Lung microvascular endothelial cell (primary cell): ENCODE measurements around the gene MBD3L5. TPM values are rescaled to one million over a fixed set of nuclear protein-coding genes. Genes with fewer than 3 reads are reported as not detected.
"Not testable (repeated sequence)": the region's sequence is repeated elsewhere in the genome, so short reads cannot be mapped to it uniquely, and the experiment has no call there.

Experiments
- DNase-seq, 2 donors: peaks; one replicate each; pipeline versions ENCODE4 v3.0.0 to v3.0.0-alpha.2; 2010; ENCODE audit warnings: low read depth in 2 of 2
- total RNA-seq: library from RNA; depleted of rRNA; stranded (reverse); fragments of >200 nt; gene quantifications from 2 replicates; pipeline ENCODE4 v1.2.1, GENCODE V29; 2014

The MBD3L5 gene
- total RNA-seq, 1 donor from 2014 or later, result not detected

DNA sequence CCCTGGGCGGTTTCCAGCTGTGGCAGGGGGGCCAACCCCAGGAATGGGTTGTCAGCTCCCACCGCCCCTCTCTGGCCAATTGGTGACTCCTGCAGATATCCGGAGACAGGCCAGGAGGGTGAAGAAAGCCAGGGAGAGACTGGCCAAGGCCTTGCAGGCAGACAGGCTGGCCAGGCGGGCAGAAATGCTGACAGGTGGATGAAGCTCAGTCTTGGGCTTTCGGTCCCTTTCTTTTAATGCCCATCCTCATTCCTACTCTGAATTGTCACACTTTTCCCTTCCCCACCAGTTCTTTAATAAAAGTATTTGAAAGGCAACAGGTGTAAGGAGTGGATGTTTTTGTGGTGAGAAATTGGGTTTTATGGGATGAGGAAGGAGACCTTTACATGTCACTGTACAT lies 21.0 kb downstream of the MBD3L5 start:
- not testable (repeated sequence) for DNase-seq

DNA sequence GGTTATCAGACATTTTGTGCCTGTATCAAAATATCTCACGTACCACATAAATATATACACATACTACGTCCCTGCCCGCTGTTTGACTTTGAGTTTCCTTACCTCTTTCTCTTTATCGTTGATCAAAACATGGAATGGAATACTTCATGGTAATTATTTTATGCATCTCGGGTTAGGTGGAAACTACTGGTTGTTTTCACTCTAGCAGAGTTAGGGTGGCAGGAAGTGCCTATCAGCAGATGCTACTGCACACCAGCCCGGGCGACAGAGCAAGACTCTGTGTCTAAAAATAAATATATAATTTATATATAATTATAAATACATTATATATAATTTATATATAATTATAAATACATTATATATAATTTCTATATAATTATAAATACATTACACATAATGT lies 22.5 kb downstream of the MBD3L5 start:
- not testable (repeated sequence) for DNase-seq

DNA sequence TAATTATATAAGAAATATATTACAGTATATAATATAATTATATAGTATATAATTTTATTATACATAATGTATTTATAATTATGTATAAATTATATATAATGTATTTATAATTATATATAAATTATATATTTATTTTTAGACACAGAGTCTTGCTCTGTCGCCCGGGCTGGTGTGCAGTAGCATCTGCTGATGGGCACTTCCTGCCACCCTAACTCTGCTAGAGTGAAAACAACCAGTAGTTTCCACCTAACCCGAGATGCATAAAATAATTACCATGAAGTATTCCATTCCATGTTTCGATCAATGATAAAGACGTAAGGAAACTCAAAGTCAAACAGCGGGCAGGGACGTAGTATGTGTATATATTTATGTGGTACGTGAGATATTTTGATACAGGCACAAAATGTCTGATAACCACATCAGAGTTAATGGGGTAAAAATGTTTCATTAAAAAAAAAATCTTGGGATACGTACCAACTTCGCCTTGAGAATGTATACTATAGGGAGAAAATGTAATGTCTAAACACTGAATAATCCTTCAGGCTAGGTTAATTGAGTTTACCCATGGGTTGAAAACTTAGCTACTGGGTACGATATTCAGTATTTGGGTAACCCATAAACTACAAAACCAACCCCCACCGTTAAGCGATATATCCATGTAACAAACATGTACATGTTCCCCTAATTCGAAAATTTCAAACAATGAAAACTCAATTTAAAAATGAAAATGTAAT lies 24.4 kb downstream of the MBD3L5 start:
- not testable (repeated sequence) for DNase-seq

DNA sequence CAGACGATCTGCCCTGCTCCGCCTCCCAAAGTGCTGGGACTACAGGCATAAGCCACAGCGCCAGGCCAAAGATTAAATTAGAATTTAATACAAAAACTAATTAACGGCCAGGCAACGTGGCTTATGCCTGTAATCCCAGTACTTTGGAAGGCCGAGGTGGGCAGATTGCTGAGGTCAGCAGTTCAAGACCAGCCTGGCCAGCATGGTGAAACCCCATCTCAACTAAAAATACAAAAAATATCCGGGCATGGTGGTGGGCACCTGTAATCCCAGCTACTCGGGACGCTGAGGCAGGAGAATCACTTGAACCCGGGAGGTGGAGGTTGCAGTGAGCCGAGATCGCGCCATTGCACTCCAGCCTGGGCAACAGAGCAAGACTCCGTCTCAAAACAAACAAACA lies 25.3 kb downstream of the MBD3L5 start:
- DNase-seq, result not testable (repeated sequence)

DNA sequence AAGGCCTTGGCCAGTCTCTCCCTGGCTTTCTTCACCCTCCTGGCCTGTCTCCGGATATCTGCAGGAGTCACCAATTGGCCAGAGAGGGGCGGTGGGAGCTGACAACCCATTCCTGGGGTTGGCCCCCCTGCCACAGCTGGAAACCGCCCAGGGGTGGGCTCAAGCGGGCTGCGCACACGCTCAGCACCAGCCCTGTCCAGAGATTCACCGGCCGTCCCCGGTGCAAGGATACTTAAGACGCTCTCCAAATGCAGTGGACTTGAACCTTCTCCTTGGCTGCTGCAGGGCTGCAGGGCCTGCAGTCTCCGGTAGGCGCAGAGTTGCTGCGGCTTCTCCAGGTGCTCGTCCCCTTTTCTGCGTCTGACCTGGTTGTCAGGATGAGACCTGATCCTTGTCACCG lies 26.0 kb downstream of the MBD3L5 start:
- not testable (repeated sequence) for DNase-seq

DNA sequence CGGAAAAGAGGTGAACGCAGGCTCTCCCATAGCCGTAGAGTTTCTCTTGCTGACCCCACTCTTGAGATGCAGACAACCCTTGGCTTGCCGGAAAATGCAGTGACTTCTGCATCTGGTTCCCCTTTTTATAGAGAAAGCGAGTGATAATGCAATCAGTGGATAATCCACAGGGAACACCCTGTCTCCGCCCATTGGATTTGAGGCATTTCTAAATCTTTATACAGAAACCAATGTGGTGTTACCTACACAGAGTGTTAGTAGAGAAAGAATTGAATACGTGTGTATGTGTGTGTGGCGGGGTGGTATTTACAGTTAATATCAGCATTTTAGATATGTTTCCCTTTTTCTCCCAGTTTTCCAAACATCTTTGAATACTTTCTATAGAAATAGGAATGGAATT lies 28.2 kb downstream of the MBD3L5 start, which contains the start of gene MBD3L3:
Gene MBD3L3 (minus strand): TSS at position 101 of the 400 bp plus-strand sequence. CDS start 71 bp downstream, at position 30.
- not testable (repeated sequence) for DNase-seq

DNA sequence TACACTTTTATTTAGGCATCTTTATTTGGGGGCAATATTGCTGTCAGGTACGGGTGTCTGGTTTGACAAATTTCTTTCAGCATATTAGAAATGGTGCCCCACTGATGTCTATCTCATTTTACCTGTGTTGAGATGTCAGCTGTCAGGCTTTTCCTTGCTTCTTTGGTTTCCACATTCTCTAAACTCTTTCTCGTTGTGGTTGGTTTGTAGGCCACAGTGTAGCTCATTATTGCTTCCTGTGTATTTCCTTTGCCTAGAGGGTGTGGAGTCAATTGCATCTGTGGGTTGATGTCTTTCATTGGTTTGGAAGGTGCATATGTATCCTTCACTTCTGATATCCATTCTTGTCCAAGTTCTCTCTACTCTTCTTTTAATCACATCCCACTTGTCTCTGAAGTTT lies 29.6 kb downstream of the MBD3L5 start:
- not testable (repeated sequence) for DNase-seq

DNA sequence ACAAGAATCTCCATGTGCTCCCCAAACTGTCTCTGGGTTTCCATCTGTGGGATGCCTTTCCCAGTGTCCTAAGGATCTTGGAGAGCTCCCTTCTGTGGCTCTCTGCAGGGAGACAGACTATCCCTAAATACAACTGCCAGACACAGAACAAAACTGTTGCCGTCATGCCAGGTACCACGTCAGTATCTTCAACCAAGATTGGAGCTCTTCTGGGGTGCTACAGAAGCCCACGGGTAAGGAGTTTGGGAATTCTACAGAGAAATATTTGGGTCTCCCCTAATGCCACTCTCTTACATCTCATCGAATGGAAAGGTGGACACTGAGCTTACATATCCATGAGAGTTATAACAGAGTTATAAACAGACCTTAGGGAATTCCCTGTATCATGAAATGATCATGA lies 33.0 kb downstream of the MBD3L5 start:
- no peak for DNase-seq

DNA sequence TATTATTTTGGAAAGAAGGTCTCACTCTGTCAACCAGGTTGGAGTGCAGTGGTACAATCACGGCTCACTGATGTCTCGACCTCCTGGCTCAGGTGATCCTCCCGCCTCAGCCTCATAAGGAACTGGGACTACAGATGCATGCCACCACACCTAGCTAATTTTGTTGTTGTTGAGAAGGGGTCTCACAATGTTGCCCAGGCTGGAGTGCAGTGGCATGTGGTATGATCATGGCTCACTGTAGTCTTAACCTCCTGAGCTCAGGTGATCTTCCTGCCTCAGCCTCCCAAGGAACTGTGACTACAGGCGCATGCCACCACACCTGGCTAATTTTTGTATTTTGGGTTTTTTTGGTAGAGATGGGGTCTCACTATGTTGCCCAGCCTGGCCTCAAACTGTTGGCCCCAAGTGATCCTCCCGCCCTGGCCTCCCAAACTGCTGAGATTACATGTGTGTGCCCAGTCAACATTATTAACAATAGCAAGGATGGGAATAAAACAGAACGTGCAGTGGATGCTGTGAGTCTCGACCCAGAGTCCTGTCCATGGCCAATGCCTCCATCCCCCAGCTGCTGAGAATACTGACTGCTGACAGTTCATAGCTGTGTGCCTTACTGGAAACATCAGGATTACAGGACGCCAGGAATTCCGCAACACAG lies 33.5 kb downstream of the MBD3L5 start:
- no peak for DNase-seq

DNA sequence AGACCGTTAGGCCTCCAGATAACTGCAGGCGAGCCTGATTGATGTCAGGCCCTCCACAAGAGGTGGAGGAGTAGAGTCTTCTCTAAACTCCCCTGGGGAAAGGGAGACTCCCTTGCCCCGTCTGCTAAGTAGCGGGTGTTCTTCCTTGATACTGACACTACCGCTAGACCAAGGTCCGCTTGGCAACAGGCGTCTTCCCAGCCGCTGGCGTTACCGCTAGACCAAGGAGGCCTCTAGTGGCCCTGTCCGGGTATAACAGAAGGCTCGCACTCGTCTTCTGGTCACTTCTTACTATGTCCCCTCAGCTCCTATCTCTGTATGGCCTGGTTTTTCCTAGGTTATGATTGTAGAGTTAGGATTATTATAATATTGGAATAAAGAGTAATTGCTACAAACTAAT lies 36.7 kb downstream of the MBD3L5 start:
- peak; percentile 20 to 53 for DNase-seq

DNA sequence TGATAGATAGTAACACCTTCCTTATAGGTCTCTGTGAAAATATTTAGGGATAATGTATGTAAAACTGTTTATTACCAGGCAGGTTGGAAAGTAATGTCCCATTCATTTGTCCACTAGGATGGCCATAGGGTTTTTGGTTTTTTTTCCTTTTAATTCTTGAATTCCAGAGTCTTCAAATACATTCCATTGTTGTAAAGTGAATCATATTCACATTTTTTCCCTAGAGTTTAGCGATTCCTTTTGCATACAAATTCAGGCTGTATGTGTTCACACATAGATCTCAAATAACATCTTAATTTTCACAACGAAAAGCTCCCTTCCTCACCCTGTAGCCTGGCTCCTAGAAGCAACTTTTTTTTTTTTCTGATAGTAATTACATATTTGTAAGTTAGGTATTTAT lies 37.3 kb downstream of the MBD3L5 start:
- no peak for DNase-seq

DNA sequence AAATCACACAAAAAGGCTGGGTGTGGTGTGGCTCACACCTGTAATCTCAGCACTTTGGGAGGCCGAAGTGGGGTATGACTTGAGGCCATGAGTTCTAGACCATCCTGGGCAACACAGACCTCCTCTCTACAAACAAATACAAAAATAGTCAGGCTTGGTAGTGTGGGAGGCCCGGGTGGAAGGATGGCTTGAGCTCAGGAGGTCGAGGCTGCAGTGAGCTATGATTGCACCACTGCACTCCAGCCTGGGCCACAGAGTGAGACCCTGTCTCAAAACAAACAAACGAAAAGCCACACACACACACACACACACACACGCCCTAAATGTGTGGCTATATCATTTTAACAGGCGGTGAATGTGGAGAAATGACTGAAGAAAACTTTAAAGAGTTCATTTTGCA lies 38.2 kb downstream of the MBD3L5 start:
- DNase-seq, result no peak

DNA sequence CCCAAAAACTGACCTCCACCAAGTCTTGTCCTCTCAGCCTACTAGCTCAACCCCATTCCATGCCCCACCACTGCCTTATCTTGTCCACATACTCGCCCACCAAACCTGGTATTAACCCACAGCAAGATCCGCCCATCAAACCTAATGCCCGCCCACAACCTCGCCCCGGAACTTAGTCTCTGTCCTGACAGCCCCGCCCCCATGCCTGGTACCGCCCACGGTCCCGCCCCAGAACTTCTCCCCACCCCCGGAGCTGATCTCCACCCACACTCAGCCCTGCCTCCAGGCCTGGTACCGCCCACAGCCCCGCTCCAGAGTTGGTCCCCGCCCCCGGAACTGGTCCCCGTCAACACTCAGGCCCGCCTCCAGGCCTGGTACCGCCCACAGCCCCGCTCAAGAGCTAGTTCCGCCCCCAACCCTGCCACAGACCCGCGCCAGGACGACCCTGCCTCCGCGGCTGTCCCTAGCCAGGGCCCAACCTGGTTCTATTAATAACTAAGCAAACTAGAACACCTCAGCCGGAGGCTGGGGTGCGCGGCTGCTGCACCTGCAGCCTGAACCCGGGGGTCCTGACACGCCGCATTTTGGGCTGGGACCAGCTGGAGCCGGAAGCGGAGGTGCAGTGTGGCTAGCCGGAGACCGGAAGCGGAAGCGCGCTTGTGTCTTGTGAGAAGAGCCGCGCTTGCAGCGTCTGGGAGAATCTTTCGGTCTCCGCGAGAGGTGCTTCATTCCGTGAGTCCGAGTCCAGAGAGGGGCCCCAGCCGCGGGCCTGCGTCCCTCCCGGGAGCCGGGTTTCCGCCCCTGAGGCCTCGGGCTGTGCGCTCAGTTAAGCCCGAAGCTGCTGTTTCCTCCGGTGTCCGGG lies 38.9 kb downstream of the MBD3L5 start, which contains the start of gene ZNF557:
Gene ZNF557 (plus strand): TSS at position 662 of the 862 bp plus-strand sequence. CDS start 5,372 bp downstream, outside the sequence.
- DNase-seq, result peak; percentile 98 to 99

DNA sequence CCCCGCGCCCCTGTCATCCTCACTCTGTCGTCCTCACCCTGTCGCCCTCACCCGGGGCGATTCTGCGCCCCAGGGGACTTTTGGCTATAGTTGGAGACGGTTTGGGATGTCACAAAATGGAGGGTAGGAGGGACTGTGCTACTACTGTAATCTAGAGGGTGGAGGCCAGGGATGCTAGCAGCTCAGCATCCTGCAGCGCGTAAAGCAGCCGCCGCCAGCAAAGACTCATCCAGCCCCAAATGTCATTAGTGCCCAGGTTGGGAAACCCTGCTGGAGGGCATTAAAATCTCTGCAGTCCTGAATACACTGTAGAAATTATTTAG lies 39.5 kb downstream of the MBD3L5 start:
- peak; percentile 41 to 43 for DNase-seq

DNA sequence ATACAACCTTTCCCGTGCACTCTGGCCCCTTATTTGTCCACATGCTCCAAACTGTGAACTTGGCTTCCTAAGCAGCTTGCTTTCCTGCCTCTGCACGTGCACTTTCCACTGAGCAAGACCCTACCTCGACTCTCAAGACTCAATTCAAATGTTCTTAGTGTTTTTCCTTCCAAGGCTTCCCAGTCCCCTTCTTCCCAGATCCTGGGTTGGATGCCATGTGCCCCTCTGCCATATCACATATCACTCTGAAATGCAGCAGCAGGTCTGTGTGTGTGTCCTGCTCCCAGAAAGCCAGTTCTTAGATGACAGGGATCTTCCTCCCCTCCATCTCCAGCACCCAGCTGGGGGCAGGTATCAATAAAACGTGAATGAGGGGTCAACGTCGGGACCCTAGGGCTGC lies 42.2 kb downstream of the MBD3L5 start:
- no peak for DNase-seq

DNA sequence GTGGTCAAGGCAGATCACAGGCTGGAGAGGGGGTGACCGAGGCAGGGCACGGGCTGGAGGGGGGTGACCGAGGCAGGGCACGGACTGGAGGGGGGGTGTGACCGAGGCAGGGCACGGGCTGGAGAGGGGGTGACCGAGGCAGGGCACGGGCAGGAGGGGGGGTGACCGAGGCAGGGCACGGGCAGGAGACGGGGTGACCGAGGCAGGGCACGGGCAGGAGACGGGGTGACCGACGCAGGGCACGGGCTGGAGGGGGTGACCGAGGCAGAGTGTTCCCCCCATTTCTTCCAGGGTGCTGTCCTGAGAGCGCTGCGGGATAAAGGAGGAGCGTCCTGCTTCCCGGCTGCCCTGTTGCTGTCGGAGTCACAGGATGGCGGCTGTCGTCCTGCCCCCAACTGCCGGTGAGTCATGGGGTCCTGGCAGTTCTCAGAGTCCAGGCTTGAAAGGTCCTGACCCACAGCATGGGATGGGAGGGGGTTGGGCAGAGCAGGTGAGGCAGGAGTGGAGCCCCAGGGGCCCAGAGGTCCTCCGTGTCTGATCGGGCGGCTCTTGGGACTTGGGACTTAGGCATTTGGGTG lies 44.4 kb downstream of the MBD3L5 start:
- DNase-seq, result no peak

DNA sequence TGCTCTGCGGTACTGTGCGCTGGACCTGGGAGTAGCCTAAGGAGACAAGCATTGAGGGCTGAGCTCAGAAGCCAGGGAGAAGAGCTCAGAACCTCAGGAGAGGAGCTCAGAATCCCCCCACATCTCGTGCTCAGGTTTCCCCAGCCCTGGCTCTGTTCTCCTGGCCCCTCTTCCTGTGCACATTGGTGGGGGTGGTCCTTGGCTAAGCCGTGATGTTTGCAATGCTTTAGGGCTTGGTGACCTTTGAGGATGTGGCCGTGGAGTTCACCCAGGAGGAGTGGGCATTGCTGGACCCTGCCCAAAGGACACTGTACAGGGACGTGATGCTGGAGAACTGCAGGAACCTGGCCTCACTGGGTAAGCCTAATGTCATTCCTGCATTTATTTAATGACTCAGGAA lies 45.8 kb downstream of the MBD3L5 start:
- DNase-seq, result no peak

DNA sequence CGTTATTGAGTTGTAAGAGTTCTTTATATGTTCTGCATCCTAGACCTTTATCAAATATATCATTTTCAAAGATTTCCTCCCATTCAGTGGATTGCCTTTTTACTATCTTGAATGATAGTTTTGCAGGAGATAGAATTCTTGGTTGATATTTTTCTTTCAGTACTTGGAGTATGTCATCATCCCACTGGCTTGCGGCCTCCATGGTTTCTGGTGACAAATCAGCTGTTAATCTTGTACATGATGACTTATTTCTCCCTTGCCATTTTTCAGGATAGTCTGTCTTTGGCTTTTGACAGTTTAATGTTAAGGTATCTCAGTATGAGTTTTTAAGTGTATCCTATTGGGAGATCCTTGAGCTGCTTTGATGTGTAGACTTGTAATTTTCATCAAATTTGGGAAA lies 47.6 kb downstream of the MBD3L5 start:
- no peak for DNase-seq
